K562 (cell line): ENCODE measurements around the gene PTPRC. TPM values are rescaled to one million over a fixed set of nuclear protein-coding genes. Genes with fewer than 3 reads are reported as not detected.

Experiments used
- ARNT ChIP-seq, 2 experiments: fragments of 450-650 bp; IDR thresholded peaks; 2 replicates each; pipeline ENCODE4 v1.6.1; 2016; ENCODE audit warnings: mild to moderate bottlenecking in 1 of 2
- HDGF ChIP-seq: fragments of 450-650 bp; IDR thresholded peaks from 2 replicates; pipeline ENCODE4 v1.6.1; 2016
- MGA ChIP-seq: fragments of 450-650 bp; IDR thresholded peaks from 2 replicates; pipeline ENCODE4 v1.6.1; 2016; ENCODE audit warnings: mild to moderate bottlenecking, moderate library complexity
- PCBP2 ChIP-seq: fragments of 200-400 bp; formaldehyde crosslinking; IDR thresholded peaks from 2 replicates; pipeline ENCODE4 v1.6.1; 2018; ENCODE audit warnings: low read length, low read depth, mild to moderate bottlenecking, moderate library complexity; ENCODE audit not compliant: poor library complexity, severe bottlenecking
- ZNF12 ChIP-seq: sonication (generic); formaldehyde crosslinking; IDR thresholded peaks from 2 replicates; pipeline ENCODE4 v1.4.0; 2020; ENCODE audit warnings: mild to moderate bottlenecking, missing genetic modification reagents
- ZNF830 ChIP-seq: fragments of 250-450 bp; sonication (Bioruptor Pico); IDR thresholded peaks from 2 replicates; pipeline ENCODE4 v1.5.0; 2021; ENCODE audit warnings: mild to moderate bottlenecking
- polyA plus RNA-seq, 8 experiments: library from polyadenylated mRNA; depleted of rRNA in 4 of 8; stranded (reverse) in 5 of 8; unstranded in 3 of 8; fragments of >200 nt; fragmentation: Nextera tagmentation in 2 of 8; fragmentation: Illumina TruSeq in 1 of 8; extraction: Ambion mirVana in 2 of 8; extraction: Trizol in 1 of 8; gene quantifications; 2 replicates each; pipeline versions ENCODE4 v1.2.1 to v1.2.3, GENCODE V29; 2011 to 2014; ENCODE audit warnings: inconsistent platforms in 1 of 8, missing spikeins in 1 of 8
- total RNA-seq, 7 experiments: library from RNA; depleted of rRNA in 6 of 7; stranded (reverse); fragments of >200 nt in 6 of 7; fragmentation: Illumina TruSeq in 2 of 7; extraction: Trizol in 2 of 7; gene quantifications; 2 replicates each; pipeline versions ENCODE4 v1.2.1 to v1.2.3, GENCODE V29; 2011 to 2021; ENCODE audit warnings: low replicate concordance in 1 of 7
- TF ChIP-seq, protein P1 (sequence below), 2 experiments: fragments of 450-650 bp; formaldehyde crosslinking in 1 of 2; IDR thresholded peaks; 2 replicates each; pipeline versions ENCODE4 v1.4.0 to v1.6.1; 2014 to 2020; ENCODE audit warnings: mild to moderate bottlenecking in 2 of 2, borderline replicate concordance in 1 of 2, low read depth in 1 of 2

The PTPRC gene
- total and polyA plus RNA-seq, 9 of the 15 experiments (the other 6 are each of a cell fraction or from before 2014, with no cell fraction given) = 7.1 to 107 (median 62.9) TPM

DNA sequence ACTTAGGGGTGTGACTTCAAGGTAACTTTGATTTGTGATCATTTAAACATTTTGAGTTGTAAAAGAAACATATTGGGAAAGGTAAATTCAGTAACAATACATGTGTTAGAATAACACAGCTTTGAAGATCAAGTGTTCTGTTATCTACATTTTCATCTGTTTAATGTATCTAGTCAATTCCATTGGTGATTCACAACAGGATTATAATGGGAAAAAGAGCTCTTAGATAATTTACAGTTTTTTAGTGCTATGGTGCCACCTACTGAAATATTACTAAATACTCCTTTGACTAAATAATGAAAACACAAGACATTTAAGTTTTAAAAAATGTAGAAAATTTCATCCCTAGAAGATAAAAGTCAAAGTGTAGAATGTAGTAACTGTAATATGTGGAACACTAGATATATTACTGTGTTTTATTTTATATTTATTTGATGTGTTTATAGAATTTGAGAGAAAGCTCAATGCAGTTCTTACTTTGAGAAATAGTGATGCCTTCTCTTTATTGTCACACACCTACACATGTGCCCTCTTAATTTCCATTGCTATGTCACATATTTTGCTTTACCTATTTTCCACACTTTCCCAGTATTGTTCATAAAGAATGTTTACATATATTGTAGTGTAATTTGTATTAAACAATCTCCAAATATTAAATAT, 47.4 kb downstream of the PTPRC start (continued):
- TF ChIP-seq MGA (no peak), ZNF12 (CRISPR knock-in tag) (no peak), HDGF (no peak), PCBP2 (no peak), ARNT (IDR thresholded peaks at IDR 0.05) (peak in 1 of 2 experiments; percentile 39; a peak in 1 of 4 replicates), ZNF830 (CRISPR knock-in tag) (no peak)
- TF ChIP-seq, protein P1, sequence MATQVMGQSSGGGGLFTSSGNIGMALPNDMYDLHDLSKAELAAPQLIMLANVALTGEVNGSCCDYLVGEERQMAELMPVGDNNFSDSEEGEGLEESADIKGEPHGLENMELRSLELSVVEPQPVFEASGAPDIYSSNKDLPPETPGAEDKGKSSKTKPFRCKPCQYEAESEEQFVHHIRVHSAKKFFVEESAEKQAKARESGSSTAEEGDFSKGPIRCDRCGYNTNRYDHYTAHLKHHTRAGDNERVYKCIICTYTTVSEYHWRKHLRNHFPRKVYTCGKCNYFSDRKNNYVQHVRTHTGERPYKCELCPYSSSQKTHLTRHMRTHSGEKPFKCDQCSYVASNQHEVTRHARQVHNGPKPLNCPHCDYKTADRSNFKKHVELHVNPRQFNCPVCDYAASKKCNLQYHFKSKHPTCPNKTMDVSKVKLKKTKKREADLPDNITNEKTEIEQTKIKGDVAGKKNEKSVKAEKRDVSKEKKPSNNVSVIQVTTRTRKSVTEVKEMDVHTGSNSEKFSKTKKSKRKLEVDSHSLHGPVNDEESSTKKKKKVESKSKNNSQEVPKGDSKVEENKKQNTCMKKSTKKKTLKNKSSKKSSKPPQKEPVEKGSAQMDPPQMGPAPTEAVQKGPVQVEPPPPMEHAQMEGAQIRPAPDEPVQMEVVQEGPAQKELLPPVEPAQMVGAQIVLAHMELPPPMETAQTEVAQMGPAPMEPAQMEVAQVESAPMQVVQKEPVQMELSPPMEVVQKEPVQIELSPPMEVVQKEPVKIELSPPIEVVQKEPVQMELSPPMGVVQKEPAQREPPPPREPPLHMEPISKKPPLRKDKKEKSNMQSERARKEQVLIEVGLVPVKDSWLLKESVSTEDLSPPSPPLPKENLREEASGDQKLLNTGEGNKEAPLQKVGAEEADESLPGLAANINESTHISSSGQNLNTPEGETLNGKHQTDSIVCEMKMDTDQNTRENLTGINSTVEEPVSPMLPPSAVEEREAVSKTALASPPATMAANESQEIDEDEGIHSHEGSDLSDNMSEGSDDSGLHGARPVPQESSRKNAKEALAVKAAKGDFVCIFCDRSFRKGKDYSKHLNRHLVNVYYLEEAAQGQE (IDR thresholded peaks at IDR 0.05; ENCODE audit: borderline replicate concordance) = peak; percentile 62; the same call in 1 of the 2 replicates
- TF ChIP-seq, protein P1 (CRISPR knock-in tag; IDR thresholded peaks at IDR 0.05; ENCODE audit: low read depth) = no peak
